HuH-7 (cell line): ENCODE measurements around the gene TATDN3.
"Not testable (repeated sequence)": the region's sequence is repeated elsewhere in the genome, so short reads cannot be mapped to it uniquely, and the experiment has no call there.

Experiments
- DNase-seq: peaks from one replicate; pipeline ENCODE4 v3.0.0; 2011; ENCODE audit warnings: low spot score

TATDN3 gene, protein sequence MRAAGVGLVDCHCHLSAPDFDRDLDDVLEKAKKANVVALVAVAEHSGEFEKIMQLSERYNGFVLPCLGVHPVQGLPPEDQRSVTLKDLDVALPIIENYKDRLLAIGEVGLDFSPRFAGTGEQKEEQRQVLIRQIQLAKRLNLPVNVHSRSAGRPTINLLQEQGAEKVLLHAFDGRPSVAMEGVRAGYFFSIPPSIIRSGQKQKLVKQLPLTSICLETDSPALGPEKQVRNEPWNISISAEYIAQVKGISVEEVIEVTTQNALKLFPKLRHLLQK

DNA sequence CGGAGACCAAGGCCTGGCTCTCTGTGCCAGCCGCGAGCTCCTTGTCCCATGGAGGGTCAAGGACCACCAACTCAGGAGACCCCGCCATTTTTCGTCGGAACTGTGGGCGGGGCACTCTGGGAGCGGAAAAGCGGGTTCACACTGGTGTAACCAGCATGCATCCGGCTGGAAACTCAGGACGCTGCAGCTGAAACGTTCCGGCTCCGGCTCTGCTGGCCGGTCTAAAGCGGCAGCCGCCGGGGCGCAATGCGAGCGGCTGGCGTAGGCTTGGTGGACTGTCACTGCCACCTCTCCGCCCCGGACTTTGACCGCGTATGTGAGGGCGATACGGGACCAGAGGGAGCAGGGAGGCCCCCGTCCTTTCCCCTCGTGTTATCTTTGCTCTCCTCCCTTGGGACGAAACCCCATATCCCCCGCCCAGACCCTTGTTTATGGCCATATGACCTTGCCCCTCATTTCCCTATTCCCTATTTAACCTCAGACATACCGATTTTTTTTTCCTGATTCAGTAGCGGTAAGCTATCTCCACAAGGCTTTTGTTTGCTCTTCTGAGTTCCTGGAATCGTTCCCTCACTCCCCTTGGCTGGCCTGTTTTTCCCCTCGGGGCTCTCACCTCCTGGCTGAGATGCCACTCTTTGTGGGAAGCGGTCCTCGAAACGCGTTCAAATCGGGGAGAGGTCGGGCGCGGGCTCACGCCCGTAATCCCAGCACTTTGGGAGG, at the start of gene TATDN3, which contains the start of gene NSL1:
TSS of gene TATDN3 (plus strand) at position 219 of the 720 bp plus-strand sequence. CDS start at position 247, 28 bp downstream.
TSS of gene NSL1 (minus strand) at position 102 of the 720 bp plus-strand sequence. CDS start at position 88, 14 bp downstream.
- peak; percentile 78 for DNase-seq

DNA sequence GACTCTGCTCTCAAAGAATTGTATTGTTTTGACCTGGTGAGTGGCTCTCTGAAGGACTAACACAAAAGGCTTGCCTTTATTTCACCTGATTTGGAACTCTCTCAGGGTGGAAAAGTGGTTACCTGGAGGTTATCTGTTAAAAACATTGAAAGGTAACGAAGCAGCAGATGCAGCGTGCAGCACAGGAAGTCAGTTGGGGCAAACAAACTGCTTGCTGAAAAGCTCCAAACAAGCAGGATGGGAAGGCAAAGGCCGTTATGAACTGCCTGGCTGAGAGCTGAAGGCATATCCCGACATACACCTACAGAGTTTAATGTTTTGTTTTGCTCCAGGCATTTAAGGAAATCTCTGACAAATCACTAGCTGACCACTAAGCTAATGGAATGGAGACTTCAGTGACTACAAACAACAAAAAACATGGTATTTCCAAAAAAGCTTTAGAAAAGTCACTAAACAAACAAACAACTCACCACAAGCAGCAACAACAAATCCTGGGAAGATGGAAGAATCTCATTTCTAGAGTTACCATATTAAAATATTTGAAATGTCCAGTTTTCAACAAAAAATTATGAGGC, 47.7 kb upstream of the TATDN3 start:
- no peak for DNase-seq

DNA sequence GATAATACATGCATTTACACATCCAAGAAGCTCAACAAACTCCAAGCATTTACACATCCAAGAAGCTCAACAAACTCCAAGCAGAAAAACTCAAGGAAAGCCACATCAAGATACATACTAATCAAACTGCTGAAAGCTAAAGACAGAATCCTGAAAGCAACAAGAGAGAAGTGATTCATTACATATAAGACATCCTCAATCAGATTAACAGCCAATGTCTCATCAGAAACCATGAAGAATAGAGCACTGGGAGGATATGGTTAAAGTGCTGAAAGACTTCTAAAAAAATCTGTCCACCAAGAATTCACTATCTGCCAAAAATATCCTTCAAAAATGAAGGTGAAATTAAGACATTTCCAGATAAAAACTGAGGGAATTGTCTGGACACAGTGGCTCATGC, 46.4 kb upstream of the TATDN3 start:
- no peak for DNase-seq

DNA sequence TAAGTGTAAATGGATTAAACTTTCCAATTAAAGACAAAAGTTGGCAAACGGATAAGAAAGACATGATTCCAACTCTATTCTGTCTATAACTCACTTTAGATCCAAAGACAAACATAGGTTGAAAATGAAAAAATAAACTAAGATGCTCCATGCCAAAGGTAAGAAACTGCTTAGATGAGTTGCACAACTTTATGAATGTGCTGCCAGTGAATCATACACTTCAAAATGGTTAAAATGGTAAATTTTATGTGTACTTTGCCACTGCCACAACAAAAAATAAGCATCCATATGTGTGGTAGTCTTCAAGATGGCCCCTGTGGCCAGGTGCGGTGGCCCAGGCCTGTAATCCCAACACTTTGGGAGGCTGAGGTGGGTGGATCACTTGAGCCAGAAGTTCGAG, 45.1 kb upstream of the TATDN3 start:
- no peak for DNase-seq

DNA sequence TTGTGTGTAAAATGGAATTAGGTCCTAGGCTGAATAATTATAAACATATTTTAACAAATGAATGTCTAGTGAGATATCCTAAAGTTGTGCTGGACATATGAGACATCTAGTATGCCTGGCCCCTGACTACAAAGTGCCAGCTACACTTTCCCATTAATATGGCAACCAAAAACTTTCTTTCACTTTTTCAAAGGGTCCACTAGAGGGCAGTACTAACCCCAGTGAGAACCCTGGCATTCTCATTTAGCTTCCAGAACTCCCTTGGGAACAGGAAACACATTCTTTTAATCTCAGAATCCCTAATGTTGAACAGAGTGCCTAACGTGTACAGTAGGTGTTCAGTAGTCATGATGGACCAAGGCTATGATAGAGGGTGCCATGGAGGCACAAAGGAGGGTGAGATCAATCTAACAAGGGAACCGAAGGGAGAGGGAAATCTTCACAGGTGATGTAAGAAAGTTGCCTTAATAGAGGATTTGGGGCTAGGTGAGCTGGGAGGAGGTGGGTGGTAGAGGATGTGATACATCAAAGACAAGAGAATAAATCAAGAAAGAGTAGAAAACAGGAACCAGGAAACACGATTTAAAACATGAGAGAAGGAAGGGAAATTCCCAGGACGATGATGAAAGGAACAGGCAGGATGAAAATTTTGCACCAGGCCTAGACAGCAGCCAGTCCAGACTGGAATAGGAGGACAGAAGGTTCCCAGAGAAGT, 41.7 kb upstream of the TATDN3 start:
- DNase-seq: peak; percentile 52

DNA sequence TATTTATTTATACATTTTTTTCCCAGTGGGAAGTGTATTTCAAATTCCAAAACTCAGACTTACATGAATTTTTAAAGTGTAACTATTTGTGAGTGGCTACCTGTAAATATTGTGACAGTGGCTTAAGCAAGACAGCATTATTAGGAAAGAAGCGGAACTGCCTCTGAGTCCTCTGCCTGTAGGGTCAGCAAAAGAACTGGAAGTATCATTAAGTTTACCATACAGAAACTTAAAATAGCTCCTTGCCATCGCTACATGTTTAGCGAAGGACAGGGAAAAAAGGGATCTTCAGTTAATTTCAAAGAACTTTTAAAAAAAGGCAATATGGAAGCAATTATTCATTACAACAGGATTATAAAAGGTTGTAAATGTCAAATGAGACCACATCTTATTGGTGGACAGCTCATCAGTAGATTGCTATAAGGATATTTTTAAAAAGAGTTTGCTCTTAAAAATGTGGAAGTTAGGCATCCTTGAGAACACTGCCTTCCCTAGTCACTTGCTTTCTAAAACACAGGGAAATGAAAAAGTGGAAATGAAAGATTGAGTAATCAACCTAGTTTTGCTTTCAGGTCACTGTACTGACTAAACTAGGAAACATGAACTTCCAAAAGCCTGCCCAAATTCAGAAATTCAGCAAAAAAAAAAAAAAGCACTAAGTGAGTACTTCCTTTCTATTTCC, 39.3 kb upstream of the TATDN3 start:
- no peak for DNase-seq

DNA sequence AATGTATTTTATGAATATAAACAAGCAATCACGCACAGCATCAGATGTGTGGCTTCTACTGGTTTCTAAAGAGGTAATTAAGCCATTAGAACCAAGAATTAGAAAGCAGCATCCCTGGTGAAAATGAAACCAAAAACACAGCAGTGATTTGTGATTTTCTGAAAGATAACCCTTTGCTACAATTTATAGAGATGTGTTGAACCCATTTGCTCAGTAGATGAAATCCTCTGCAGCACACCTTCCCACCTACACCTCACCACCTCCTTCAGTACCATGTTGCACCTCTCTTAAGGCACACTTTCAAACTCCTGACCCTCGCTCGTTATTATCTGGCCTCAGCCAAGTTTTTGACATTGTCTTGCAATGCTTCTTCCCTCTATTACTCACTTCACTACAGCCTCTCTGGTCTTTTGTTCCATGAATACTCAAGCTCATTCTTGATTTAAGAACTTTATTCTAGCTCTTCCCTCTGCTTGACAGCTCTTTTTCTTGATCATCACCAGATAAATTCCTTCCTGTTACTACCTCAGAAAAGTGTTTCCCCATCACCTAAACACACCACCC, 38.7 kb upstream of the TATDN3 start:
- no peak for DNase-seq

DNA sequence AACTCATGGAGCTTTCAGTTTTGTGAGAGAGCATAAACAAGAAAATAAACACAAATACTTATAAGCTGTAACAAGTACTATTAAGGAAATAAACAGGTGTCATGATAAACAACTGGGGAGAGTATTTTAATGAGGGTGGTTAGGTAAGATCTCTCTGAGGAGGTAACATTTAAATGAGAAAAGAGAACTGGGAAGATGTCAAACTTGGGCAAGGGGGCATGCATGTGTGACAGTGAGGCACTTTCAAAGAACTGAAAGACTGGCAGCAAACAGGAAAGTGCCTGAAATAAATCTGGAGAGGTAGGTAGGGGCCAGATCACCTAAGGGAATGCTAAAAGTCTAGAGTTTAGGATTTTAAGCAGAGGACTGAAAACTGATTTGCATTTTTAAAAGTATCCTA, 37.9 kb upstream of the TATDN3 start:
- DNase-seq: no peak

DNA sequence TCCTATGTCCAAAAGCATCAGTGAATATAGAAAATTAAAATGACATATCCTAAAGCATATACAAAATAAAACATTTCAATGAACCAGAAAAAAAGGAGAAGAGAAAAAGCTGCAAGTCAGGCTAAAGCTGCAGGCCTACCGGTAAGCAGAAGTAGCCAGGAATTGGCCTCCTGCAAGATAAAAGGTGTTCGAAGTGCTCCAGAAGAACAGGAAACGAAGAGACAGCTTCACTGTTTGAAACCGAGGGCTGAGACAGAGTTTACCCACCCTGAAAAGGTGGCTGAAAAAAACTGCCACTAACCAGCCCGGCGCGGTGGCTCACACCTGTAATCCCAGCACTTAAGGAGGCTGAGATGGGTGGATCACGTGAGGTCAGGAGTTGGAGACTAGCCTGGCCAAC, 37.5 kb upstream of the TATDN3 start:
- DNase-seq: no peak

DNA sequence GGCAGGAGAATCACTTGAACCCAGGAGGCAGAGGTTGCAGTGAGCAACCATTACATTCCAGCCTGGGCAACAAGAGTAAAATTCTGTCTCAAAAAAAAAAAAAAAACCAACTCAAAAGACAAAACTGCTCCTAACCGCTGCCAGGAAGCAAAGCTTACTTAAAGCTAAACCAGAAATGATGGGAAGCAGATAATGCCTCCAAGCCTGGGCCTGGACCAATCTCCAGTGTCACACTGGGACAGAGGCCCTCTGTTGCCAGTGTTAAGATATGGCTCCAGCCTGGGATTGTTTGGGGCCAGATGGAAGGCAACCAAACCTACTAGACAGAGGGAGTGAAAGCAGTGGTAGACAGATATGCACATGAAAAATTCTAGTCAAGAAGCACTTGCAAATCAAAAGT, 37.0 kb upstream of the TATDN3 start:
- DNase-seq: peak; percentile 24

DNA sequence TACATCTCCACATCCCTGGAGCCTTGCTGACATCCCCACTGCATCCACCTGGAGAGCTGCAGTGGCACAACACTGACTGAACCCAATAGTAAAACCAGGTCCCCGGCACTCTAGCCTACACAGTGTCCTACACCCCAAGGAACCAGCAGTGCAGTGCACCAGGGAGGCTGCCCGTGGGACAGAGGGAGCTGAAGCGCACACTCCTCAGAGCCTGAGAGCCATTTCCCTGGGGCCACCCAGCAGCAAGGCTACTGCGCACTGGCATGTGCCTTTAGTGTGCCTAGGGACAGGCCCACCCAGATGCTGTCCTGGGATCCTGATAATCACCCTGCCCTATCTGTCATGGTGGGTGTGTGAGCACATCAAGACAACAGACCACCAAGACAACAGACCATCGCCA, 32.0 kb upstream of the TATDN3 start:
- no peak for DNase-seq

DNA sequence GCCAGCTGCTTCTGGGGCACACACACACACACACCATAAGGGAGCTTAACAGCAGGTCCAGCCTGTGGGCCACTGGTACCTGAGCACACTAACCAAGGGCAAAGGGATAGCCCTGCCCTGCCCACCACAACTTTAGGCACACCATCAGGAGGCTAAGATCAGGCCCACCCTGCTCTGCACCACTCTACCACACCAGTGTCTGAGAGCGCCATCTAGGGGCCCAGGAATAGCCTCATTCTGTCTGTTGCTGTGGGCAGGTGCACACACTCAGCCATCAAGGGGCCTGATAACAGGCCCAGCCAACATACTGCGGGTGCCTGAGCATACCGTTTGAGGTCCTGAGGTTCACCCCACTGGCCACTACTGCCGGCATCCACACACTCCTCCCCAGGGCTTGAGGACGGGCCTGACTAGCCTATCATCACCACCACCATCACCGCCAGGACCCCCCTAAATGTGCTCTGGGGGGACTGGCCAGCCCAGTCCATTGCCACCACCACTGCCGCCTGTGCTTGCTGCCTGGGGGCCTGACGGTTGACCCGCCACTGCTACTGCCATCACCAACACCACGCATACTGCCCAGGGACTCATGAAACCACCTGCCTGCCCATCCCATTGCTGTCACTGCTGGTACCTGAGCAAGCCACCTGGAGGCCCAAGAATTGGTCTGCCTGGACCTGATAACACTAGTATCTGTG, 31.4 kb upstream of the TATDN3 start:
- DNase-seq: peak; percentile 44

DNA sequence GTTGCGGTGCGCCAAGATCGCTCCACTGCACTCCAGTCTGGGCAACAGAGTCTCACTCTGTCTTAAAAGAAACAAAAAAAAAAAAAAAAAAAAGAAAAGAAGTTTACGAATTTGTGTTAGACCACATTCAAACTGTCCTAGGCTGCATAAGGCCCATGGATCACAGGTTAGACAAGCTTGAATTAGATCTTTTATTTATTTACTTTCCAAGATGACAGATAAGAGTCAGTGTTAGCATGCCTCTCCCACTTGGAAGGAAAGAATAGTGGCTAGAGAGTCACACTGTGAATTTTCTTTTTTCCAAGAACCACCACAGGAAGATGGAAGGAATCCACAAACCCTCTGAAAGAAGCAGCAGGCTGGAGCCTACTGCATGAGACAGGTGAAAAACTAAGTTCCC, 29.5 kb upstream of the TATDN3 start:
- DNase-seq: no peak

DNA sequence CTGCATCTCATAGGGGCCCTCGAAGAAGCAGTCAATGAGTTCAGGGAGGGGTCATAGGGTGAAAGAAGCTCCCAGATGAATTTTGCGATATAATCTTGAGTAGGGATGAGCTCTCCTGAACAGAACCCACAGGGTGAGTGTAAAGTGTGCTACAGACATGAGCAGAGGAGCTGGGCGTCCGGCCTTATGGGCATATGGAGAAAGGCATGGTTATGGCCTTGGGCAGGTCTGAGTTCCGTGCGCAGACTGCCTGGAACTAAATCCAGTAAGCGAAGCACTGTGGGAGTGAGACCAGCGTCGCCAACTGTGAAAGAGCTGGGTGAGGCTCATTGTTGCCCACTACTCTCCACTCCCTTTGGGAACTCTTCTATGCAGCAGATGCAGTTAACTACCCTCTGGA, 28.9 kb upstream of the TATDN3 start:
- DNase-seq: no peak

DNA sequence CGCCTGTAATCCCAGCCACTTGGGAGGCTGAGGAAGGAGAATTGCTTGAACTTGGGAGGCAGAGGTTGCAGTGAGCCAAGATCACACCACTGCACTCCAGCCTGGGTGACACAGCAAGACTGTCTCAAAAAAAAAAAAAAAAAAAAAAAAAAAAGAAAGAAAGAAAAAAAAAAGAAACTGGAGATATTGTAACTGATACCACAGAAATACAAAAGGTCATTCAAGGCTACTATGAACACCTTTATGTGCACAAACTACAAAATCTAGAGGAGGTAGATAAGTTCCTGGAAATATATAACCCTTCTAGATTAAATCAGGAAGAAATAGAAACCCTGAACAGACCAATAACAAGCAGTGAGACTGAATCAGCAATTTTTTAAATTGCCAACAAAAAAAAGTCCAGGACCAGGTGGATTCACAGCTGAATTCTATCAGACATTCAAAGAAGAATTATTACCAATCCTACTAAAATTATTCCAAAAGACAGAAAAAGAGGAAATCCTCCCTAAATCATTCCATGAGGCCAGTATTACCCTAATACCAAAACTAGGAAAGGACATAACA, 26.9 kb upstream of the TATDN3 start:
- DNase-seq: not testable (repeated sequence)

DNA sequence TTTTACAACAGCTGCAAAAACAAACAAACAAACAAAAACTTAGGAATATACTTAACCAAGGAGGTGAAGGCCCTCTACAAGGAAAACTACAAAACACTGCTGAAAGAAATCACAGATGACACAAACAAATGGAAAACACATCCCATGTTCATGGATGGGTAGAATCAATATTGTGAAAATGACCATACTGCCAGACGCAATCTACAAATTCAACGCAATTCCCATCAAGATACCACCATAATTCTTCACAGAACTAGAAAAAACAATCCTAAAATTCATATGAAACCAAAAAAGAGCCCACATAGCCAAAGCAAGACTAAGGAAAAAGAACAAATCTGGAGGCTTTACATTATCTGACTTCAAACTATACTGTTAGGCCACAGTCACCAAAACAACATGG, 24.9 kb upstream of the TATDN3 start:
- DNase-seq: not testable (repeated sequence)

DNA sequence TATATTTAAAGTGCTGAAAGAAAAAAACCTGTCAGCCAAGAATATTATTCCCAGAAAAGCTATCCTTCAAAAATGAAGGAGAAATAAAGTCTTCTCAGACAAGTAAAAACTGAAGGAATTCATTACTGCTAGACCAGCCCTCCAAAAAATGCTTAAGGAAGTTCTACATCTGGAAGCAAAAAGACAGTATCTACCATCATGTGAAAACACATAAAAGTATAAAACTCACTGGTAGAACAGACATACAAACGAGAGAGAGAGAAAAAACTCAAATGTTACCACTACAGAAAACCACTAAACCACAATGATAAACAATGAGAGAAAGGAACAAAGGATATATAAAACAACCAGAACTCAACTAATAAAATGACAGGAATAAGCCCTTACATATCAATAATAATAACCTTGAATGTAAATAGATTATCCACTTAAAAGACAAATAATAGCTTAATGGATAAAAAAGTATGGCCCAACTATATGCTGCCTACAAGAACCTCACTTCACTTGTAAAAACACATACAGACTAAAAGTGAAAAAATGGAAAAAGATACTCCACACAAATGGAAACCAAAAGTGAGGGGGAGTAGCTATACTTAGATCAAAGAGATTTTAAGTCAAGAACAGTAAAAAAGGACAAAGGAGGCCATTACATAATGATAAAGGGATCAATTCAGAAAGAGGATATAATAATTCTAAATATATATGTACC, 22.1 kb upstream of the TATDN3 start:
- no peak for DNase-seq

DNA sequence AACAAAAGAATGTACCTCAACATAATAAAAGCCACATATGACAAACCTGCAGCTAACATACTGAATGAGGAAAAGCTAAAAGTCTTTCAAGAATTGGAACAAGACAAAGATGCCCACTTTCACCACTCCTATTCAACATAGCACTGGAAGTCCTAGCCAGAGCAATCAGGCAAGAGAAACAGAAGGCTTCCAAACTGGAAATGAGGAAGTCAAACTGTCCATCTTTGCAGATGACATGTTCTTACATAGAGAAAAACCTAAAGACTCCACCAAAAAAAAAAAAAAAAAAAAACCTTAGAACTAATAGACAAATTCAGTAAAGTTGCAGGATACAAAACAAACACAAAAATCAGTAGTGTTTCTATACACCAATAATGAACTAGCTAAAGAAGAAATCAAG, 20.4 kb upstream of the TATDN3 start:
- no peak for DNase-seq

DNA sequence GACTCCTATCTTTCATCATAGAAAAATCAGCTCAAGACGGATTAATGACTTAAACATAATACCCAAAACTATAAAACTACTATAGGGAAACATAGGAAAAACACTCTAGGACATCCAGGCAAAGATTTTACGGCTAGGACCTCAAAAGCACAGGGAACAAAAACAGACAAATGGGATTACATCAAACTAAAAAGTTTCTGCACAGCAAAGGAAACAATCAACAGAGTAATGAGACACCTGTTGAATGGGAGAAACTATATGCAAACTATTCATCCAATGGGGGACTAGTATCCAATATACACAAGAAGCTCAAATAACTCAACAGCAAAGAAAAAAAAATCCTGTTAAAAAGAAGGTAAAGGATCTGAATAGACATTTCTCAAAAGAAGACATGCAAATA, 18.7 kb upstream of the TATDN3 start:
- DNase-seq: no peak

DNA sequence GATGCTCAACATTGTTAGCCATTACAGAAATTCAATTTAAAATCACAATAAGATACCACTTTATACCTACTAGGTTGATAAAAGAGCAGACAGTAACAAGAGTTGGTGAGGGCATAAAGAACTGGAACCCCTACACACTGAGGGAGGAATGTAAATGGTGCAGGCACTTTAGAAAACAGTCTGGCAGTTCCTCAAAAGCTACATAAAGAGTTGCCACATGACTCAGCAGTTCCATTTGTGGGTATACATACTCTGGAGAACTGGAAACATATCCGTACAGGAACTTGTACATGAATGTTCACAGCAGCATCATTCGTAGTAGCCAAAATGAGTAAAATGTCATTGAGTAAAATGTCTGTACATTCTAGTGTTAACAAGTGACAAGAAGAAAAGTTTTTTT, 17.1 kb upstream of the TATDN3 start:
- DNase-seq: no peak
